Spleen (tissue), 7 donors: Measurements from ENCODE around the gene PODNL1.

Experiments used
- CTCF ChIP-seq, 11 experiments: fragments of 200-600 bp in 7 of 11; fragments of 450-650 bp in 4 of 11; sonication (generic) in 4 of 11; IDR thresholded peaks in 8 of 11; conservative IDR thresholded peaks in 3 of 11; 1 replicate in 7 of 11; 2 replicates in 4 of 11; pipeline versions ENCODE4 v1.4.0 to v1.8.0; 2016 to 2021; ENCODE audit warnings: antibody characterized with exemption in 11 of 11, inconsistent platforms in 4 of 11, mild to moderate bottlenecking in 1 of 11
- POLR2A ChIP-seq, 3 donors: fragments of 450-650 bp; IDR thresholded peaks; one replicate each; pipeline ENCODE4 v1.5.1; 2017; ENCODE audit warnings: antibody characterized with exemption in 3 of 3, mild to moderate bottlenecking in 1 of 3
- POLR2AphosphoS5 ChIP-seq, 3 donors: sonication (generic); formaldehyde crosslinking; IDR thresholded peaks; one replicate each; pipeline ENCODE4 v1.5.1; 2017; ENCODE audit warnings: antibody characterized with exemption in 3 of 3
- donor health status: DM: no; HTN: no; CAD: no; lungs with moderate emphysema.
- donor health status: DM: no; HTN: no; CAD: no.
- donor health status: DM: no; HTN: no; CAD: no.

DNA sequence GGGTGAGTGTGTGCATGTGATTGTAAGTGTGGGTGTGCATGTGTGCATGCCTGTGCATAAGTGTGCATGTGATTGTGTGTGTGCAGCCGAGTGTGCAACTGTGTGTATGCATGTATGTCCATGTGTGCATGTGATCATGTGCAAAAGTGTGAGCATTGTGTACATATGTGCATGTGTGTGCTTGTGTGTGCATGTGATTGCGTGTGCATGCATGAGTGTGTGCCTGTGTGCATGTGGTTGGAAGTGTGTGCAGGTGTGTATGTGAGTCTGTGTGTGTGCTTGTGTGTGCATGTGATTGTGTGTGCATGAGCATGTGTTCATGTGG is 3.5 kb downstream of the PODNL1 start:
- no peak for TF ChIP-seq CTCF (IDR thresholded peaks at IDR 0.05 in 8 of 11, conservative IDR thresholded peaks at IDR 0.05 in 3 of 11)
- TF ChIP-seq POLR2A (IDR thresholded peaks at IDR 0.05) = no peak
- TF ChIP-seq POLR2AphosphoS5 (IDR thresholded peaks at IDR 0.05) = no peak
